ENCODE results near the gene SLC9A9. TPM values are rescaled to one million over a fixed set of nuclear protein-coding genes. Genes with fewer than 3 reads are reported as not detected.

The SLC9A9 gene
- total and polyA plus RNA-seq, 4 donors = 3.3 to 15.0 (median 6.1) TPM

- H3K4me1 ChIP-seq (ENCODE audit: control insufficient read depth in 4 of 4, insufficient read depth in 4 of 4, low read length in 3 of 4) = no peaks in the 10 kb centered on the region
- no peak overlapping the region for H3K9ac ChIP-seq (ENCODE audit: low read depth in 1 of 2, low read length in 2 of 2)
- H3K4me3 ChIP-seq (ENCODE audit: low read depth in 1 of 3, low read length in 3 of 3) = no peak overlapping the region
- TF ChIP-seq RXRA (IDR thresholded peaks at IDR 0.05) = no peak
- TF ChIP-seq RAD21 (IDR thresholded peaks at IDR 0.05) = no peak
- TF ChIP-seq ZBTB33 (IDR thresholded peaks at IDR 0.05) = no peak
- no peak for TF ChIP-seq REST (IDR thresholded peaks at IDR 0.05)
- TF ChIP-seq HNF4A (conservative IDR thresholded peaks at IDR 0.05) = no peak
- no peak for TF ChIP-seq ATF3 (IDR thresholded peaks at IDR 0.05)
- TF ChIP-seq HNF4G (IDR thresholded peaks at IDR 0.05) = no peak
- no peak for TF ChIP-seq CTCF (IDR thresholded peaks at IDR 0.05; ENCODE audit: low read depth, low read length, missing input control)
- no peak for TF ChIP-seq FOXA2 (IDR thresholded peaks at IDR 0.05)
- no peak for TF ChIP-seq GABPA (IDR thresholded peaks at IDR 0.05 in 1 of 2, conservative IDR thresholded peaks at IDR 0.05 in 1 of 2)
- TF ChIP-seq FOXA1 (IDR thresholded peaks at IDR 0.05) = no peak
- no peak for TF ChIP-seq MAX (IDR thresholded peaks at IDR 0.05)
- no peak for TF ChIP-seq YY1 (IDR thresholded peaks at IDR 0.05)
- no peak for TF ChIP-seq JUND (IDR thresholded peaks at IDR 0.05)
- no peak for TF ChIP-seq EGR1 (IDR thresholded peaks at IDR 0.05; ENCODE audit: low read depth in 2 of 2)
- no peak for TF ChIP-seq SP1 (IDR thresholded peaks at IDR 0.05)
- no peak for TF ChIP-seq NR2F2 (IDR thresholded peaks at IDR 0.05)
- TF ChIP-seq TAF1 (conservative IDR thresholded peaks at IDR 0.05) = no peak
- no peak for DNase-seq (ENCODE audit: low spot score)
- no peaks in the 10 kb centered on the region for H3K36me3 ChIP-seq (ENCODE audit: control insufficient read depth in 4 of 4, insufficient read depth in 3 of 4, low read depth in 1 of 4, low read length in 3 of 4)
- no peaks in the 10 kb centered on the region for H3K27me3 ChIP-seq (ENCODE audit: control insufficient read depth in 4 of 4, insufficient read depth in 4 of 4, low read length in 3 of 4)
- 46% methylated on average over 1 of the region's 1 CpG for WGBS
- no peaks in the 10 kb centered on the region for H3K9me3 ChIP-seq (ENCODE audit: control insufficient read depth in 4 of 4, low read length in 3 of 4)
- no peak overlapping the region for H3K27ac ChIP-seq (ENCODE audit: low read depth in 1 of 2, low read length in 2 of 2)
Measured at GRCh38 chr3:143726727-143727126, 121.5 kb downstream of the SLC9A9 start.
